ENCODE data around the gene PKDREJ.

Gene PKDREJ

GRCh38 chr22:46259374-46259773, 3.8 kb downstream of the PKDREJ start:
- H3K36me3 ChIP-seq (ENCODE audit: low read depth), result no peaks in the 10 kb centered on the region
- no peak for DNase-seq (ENCODE audit: low spot score)
- no peak overlapping the region for H3K4me3 ChIP-seq (ENCODE audit: severe bottlenecking)
- H3K27ac ChIP-seq (ENCODE audit: poor library complexity, severe bottlenecking), result no peak overlapping the region
- no peaks in the 10 kb centered on the region for H3K4me1 ChIP-seq (ENCODE audit: insufficient read depth, poor library complexity, severe bottlenecking)
- TF ChIP-seq CTCF (IDR thresholded peaks at IDR 0.05; ENCODE audit: poor library complexity, severe bottlenecking), result no peak
- peaks cover 12% of the 10 kb centered on the region for H3K27me3 ChIP-seq (ENCODE audit: insufficient read depth, poor library complexity, severe bottlenecking)
- ATAC-seq (ENCODE audit: low read depth), result no peak
- peaks cover 3% of the 10 kb centered on the region for H3K9me3 ChIP-seq (ENCODE audit: severe bottlenecking)

DNA sequence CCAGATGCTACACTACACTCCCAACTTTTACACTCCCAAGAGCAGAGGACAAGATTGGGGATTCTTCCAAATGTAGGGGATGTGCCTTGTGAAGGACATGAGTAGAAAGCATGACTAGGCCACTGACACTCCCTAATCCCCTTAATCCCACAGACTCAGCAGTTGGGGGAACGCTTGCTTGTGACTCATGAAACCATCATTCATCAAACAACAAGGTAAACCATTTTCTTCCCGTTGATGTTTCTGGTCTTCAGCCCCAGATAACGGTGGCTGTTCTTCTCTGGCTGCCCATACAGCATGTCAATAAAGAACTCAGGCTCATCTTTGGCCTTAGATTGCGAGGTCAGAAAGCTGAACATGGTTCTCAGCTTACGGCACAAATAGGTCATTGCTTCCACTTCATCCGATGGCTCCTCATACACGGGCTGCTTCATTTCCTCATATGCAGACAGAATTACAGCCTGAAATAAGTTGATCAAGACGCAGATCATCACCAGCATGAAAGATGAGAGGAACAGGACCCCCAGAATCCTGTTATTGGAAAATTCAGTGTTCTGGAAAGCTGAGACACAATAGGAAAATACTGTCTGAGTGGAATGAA, 6.7 kb downstream of the PKDREJ start:
- H3K27ac ChIP-seq (ENCODE audit: poor library complexity, severe bottlenecking), result no peak overlapping the region
- ATAC-seq (ENCODE audit: low read depth), result 0 out of 3 replicates have a peak, but pooled peaks have one; percentile 14
- TF ChIP-seq CTCF (IDR thresholded peaks at IDR 0.05; ENCODE audit: poor library complexity, severe bottlenecking), result no peak

GRCh38 chr22:46251816-46252380, 11.2 kb downstream of the PKDREJ start:
- Histone ChIP-seq H3K36me3 (ENCODE audit: low read depth) (peaks cover 9% of the 10 kb centered on the region), H3K4me3 (ENCODE audit: severe bottlenecking) (no peak overlapping the region), H3K27ac (ENCODE audit: poor library complexity, severe bottlenecking) (no peak overlapping the region), H3K4me1 (ENCODE audit: insufficient read depth, poor library complexity, severe bottlenecking) (peaks cover 15% of the 10 kb centered on the region), H3K9me3 (ENCODE audit: severe bottlenecking) (no peaks in the 10 kb centered on the region), H3K27me3 (ENCODE audit: insufficient read depth, poor library complexity, severe bottlenecking) (no peaks in the 10 kb centered on the region)
- no peak for DNase-seq (ENCODE audit: low spot score)
- no peak for TF ChIP-seq CTCF (IDR thresholded peaks at IDR 0.05; ENCODE audit: poor library complexity, severe bottlenecking)
- no peak for ATAC-seq (ENCODE audit: low read depth)

More for the DNA sequence above, 6.7 kb downstream of the PKDREJ start:
- no peak for DNase-seq (ENCODE audit: low spot score)
- Histone ChIP-seq H3K9me3 (ENCODE audit: severe bottlenecking) (no peaks in the 10 kb centered on the region), H3K27me3 (ENCODE audit: insufficient read depth, poor library complexity, severe bottlenecking) (peaks cover under 1% of the 10 kb centered on the region), H3K36me3 (ENCODE audit: low read depth) (peaks cover 7% of the 10 kb centered on the region), H3K4me1 (ENCODE audit: insufficient read depth, poor library complexity, severe bottlenecking) (peaks cover 11% of the 10 kb centered on the region), H3K4me3 (ENCODE audit: severe bottlenecking) (no peak overlapping the region)

DNA sequence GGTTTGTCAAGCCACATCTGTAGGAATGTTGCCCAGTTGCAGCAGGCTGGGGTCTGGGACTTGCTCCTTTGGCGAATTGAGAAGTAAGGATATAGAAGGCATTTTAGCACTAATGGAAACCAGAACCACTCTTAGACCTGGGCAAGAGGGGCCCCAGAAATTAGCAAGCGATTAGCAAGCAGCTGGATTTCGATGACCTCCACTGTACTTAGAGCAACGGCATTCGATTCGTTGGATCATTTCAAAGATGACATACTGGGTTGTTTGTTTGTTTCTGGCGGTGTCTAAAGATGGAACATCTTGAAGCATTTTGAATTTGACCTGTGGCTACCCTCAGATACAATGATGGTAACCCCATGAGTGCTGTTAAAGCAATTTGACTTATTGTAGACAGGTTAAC, 11.9 kb downstream of the PKDREJ start:
- H3K27me3 ChIP-seq (ENCODE audit: insufficient read depth, poor library complexity, severe bottlenecking), result no peaks in the 10 kb centered on the region
- peaks cover 9% of the 10 kb centered on the region for H3K36me3 ChIP-seq (ENCODE audit: low read depth)
- TF ChIP-seq CTCF (IDR thresholded peaks at IDR 0.05; ENCODE audit: poor library complexity, severe bottlenecking), result no peak
- no peak for ATAC-seq (ENCODE audit: low read depth)
- H3K9me3 ChIP-seq (ENCODE audit: severe bottlenecking), result no peaks in the 10 kb centered on the region
- peak overlapping the region; percentile 60 for H3K4me3 ChIP-seq (ENCODE audit: severe bottlenecking)
- H3K27ac ChIP-seq (ENCODE audit: poor library complexity, severe bottlenecking), result no peak overlapping the region
- no peak for DNase-seq (ENCODE audit: low spot score)
- H3K4me1 ChIP-seq (ENCODE audit: insufficient read depth, poor library complexity, severe bottlenecking), result peaks cover 15% of the 10 kb centered on the region

DNA sequence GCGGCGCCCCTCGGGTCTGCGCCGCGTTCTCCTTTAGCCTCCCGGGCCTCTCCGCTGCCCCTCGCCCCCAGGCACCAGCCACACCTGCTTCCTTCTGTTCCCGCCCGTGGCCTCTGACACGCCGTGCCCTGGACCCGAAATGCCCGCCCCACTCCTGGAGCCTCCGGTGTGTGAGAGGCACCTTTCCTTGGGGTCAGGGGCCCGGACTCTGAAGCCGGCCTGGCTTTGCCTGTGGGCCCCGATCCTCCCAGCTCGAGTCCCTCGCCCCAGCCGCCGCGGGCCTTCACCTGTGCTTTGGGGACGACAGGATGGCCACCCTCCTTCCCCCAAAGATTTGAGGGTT, 12.4 kb downstream of the PKDREJ start:
- peaks cover 15% of the 10 kb centered on the region for H3K4me1 ChIP-seq (ENCODE audit: insufficient read depth, poor library complexity, severe bottlenecking)
- peaks cover 9% of the 10 kb centered on the region for H3K36me3 ChIP-seq (ENCODE audit: low read depth)
- H3K4me3 ChIP-seq (ENCODE audit: severe bottlenecking), result peak overlapping the region; percentile 60
- no peaks in the 10 kb centered on the region for H3K9me3 ChIP-seq (ENCODE audit: severe bottlenecking)
- H3K27me3 ChIP-seq (ENCODE audit: insufficient read depth, poor library complexity, severe bottlenecking), result no peaks in the 10 kb centered on the region
- TF ChIP-seq CTCF (IDR thresholded peaks at IDR 0.05; ENCODE audit: poor library complexity, severe bottlenecking), result no peak
- ATAC-seq (ENCODE audit: low read depth) (peak; percentile 5), DNase-seq (ENCODE audit: low spot score) (no peak)
- H3K27ac ChIP-seq (ENCODE audit: poor library complexity, severe bottlenecking), result peak overlapping the region; percentile 46

Data from RWPE2 (cell line).